ENCODE results near the gene CLEC14A.

CLEC14A gene

GRCh38 chr14:38248321-38249028 is 7.4 kb downstream of the CLEC14A start:
- in situ Hi-C loops (cut with MboI; ENCODE audit: low sequenced_read_pairs): no loop called here

- in situ Hi-C loops (cut with MboI; ENCODE audit: low sequenced_read_pairs): no loop called here
These were observed 12.1 kb downstream of the CLEC14A start for GRCh38 chr14:38243696-38244240.

DNA sequence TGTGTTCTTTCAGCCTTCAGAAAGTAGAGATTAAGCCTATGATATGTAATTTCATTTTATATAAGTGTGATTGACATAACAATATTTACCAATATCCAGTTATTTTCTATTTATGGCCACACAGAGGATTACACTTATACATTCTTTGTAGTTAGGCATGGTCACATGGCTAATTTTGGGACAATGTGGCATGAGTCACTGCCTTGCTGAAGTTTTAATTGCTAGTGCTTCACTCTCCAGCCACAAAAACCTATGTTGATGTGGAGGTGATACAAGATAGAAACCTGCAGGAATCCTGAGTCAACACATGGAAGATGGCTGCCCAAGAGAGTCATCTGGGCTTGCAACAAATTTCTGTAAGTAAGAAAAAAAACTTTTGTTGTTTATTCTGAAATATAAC is 17.0 kb downstream of the CLEC14A start:
- in situ Hi-C loops (cut with MboI; ENCODE audit: low sequenced_read_pairs): no loop called here

- in situ Hi-C loops (cut with MboI; ENCODE audit: low sequenced_read_pairs): no loop called here
These were observed 17.6 kb downstream of the CLEC14A start for GRCh38 chr14:38238332-38238731.

DNA sequence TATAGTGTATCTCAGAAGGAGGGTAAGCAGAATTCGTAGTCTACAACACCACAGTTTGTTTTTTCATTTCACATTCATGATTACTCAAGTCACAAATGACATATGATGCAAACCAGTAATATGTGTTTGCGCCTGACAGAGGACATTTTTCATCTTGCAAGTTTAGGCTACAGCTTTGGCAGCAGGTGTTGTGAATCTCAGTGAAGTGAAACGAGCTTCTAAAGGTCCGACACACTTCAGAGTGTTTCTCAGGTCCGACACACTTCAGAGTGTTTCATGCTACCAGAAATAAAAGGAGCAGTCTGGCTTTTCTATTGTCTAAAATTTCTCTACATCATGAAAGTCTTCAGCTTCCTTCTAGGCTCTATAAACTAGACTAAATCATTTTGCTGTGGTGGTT is 22.7 kb downstream of the CLEC14A start:
- in situ Hi-C loops (cut with MboI; ENCODE audit: low sequenced_read_pairs): no loop called here

DNA sequence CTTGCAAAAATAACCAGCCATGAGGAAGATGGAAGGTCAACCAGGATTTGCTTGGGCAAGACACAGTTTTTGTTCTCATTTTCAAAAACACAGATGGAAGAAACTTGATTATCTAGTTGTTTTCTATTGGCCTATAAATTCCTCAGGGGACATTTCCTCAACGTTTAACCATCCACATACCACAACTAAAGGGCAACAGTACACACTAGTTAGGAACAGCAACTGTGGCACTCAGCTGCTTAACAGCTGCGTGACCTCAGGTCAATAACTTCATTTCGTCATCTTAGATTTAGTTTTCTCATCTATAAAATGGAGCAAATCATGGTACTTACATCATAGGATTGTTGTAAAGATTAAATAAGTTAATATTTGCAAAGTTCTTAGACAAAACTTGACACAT is 29.5 kb downstream of the CLEC14A start:
- in situ Hi-C loops (cut with MboI; ENCODE audit: low sequenced_read_pairs): no loop called here

DNA sequence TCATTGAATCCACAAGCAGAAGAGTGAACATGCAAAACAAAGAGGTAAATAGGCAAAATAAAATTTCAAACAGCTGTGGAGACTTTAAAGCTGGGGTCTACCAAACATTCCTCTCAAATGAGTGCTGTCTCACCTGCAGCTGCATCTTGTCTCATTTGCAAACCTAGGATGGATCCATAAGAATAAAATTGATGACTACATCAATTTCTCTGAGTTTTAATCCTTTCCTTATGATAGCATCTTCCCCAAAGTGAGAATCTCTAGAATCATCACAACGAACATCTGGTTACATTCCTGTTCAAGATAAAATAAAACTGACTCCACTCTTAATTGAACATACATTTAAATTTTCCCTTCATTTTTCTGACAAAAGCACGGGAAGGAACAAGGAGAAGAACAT is 29.9 kb downstream of the CLEC14A start:
- in situ Hi-C loops (cut with MboI; ENCODE audit: low sequenced_read_pairs): no loop called here

- in situ Hi-C loops (cut with MboI; ENCODE audit: low sequenced_read_pairs): no loop called here
These were observed 31.6 kb downstream of the CLEC14A start for GRCh38 chr14:38224338-38224737.

- in situ Hi-C loops (cut with MboI; ENCODE audit: low sequenced_read_pairs): no loop called here
These were observed 34.8 kb downstream of the CLEC14A start for GRCh38 chr14:38221077-38221476.

GRCh38 chr14:38217553-38217952 is 38.3 kb downstream of the CLEC14A start:
- in situ Hi-C loops (cut with MboI; ENCODE audit: low sequenced_read_pairs): no loop called here

DNA sequence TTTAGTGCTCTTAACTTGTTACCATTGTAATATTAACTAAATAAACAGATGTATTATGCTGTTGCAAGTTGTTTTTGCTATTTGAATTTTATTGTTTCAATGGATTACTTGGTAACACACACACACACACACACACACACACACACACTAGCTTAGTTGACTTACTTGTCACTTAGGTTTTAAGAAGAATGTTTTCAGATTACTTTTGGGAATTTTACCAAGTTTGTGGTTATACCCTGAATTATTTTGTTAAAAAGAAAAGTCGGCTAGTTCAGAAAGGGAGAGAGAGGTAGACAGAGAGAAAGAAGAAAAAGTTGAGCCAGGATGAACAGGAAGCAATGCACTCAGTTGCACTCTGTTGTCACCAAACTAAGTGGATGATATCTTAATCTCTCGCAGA is 42.9 kb downstream of the CLEC14A start:
- in situ Hi-C loops (cut with MboI; ENCODE audit: low sequenced_read_pairs): no loop called here

DNA sequence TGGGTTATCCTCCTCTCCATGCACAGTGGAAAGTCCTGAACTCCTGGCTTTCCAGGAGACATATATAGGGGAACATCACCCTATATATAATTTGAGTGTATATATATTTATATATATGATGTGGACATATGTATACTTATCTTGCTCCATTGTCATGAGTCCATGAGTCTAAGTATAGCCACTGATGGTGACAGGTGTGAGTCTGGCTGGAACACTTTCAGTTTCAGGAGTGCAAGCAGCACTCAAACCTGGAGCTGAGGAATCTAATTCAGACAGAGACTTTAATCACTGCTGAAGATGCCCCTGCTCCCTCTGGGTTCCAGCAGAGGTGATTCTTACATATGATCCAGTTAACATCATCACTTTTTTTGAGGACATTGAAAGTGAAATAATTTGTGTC is 43.8 kb downstream of the CLEC14A start:
- in situ Hi-C loops (cut with MboI; ENCODE audit: low sequenced_read_pairs): no loop called here

GRCh38 chr14:38211255-38211735 is 44.6 kb downstream of the CLEC14A start:
- in situ Hi-C loops (cut with MboI; ENCODE audit: low sequenced_read_pairs): no loop called here

- in situ Hi-C loops (cut with MboI; ENCODE audit: low sequenced_read_pairs): no loop called here
These were observed 45.2 kb downstream of the CLEC14A start for GRCh38 chr14:38210587-38211216.

GRCh38 chr14:38209572-38210557 is 46.0 kb downstream of the CLEC14A start:
- in situ Hi-C loops (cut with MboI; ENCODE audit: low sequenced_read_pairs): no loop called here

DNA sequence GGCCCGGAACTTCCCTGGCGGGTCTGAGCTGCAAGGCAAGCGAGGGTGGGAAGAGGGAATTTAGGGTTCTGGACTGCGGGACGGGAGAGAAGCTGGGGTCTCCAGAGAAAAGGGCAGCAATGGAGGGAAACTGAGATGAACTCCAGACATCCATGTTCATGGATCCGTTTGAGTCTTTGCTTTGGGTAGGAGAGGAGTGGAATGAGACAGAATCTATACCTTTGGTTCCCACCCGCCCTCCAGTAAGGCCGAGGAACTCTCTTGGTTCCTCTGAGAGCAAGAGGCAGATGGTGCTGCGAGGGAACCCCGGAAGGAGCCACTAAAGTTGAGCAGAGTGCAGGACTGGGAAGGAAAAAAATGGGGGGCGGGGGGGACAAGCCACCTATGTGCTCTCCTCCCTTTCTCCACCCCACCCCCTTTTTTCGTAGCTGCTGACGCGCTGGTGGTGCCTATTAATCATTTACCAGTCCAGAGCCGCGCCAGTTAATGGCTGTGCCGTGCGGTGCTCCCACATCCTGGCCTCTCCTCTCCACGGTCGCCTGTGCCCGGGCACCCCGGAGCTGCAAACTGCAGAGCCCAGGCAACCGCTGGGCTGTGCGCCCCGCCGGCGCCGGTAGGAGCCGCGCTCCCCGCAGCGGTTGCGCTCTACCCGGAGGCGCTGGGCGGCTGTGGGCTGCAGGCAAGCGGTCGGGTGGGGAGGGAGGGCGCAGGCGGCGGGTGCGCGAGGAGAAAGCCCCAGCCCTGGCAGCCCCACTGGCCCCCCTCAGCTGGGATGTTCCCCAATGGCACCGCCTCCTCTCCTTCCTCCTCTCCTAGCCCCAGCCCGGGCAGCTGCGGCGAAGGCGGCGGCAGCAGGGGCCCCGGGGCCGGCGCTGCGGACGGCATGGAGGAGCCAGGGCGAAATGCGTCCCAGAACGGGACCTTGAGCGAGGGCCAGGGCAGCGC is 47.0 kb downstream of the CLEC14A start:
- in situ Hi-C loops (cut with MboI; ENCODE audit: low sequenced_read_pairs): no loop called here

DNA sequence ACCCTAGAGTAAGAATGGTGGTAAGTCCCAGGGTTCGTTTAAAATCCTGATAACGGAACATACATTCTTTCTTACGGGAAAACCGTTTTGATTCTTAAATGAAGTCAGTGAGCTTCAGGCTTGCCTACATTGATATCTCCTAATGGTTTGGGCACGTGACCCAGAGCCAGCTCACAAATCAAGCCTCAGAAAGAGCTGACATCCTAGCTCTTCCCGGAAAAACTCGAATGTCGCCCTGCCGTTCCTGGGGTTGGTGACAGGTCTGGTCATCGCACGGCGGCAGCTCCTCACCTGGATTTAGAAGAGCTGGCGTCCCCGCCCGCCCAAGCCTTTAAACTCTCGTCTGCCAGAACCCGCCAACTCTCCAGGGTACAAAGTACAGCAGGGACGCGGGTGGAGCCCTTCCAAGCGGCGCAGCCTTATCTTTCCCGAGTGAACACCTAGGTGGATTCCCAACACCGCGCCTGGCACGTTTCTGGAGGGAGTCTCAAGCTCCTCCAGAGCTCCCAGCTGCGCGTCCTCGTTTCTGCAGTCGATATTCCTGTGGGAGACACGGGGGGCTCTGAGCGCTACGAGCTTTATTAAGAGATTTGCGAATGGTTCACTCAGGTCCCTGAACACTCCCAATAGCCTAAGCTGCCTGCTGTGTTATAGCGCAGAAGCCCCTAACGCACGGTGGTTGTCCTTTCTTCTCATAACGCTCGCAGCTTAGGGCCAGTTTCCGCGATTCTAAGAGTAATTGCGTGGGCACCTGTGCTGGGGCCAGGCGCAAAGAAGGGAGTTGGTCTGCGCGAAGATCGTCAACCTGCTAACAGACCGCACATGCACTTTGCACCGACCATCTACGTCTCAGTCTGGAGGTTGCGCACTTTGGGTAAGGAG is 47.9 kb downstream of the CLEC14A start, which contains the start of gene SSTR1:
SSTR1 (plus strand) TSS at position 169 of the 882 bp plus-strand sequence. CDS start 1,486 bp downstream, outside the sequence.
- in situ Hi-C loops (cut with MboI; ENCODE audit: low sequenced_read_pairs): no loop called here

GRCh38 chr14:38207377-38207735 is 48.5 kb downstream of the CLEC14A start:
- in situ Hi-C loops (cut with MboI; ENCODE audit: low sequenced_read_pairs): no loop called here

All from HL-60/S4 treated with phorbol 12-myristate 13-acetate at 8.2 ng/mL for 4 days and 3 days (cell line).